Measurements from ENCODE around the gene RPS6KA2. TPM values are rescaled to one million over a fixed set of nuclear protein-coding genes. Genes with fewer than 3 reads are reported as not detected.

RPS6KA2 gene
- total RNA-seq, 3 donors from 2014 or later (not counting 1 experiment from before 2014, with no cell fraction given), result 2.8 to 4.5 (median 2.9) TPM

- Histone ChIP-seq H3K27ac (ENCODE audit: low read length) (no peak overlapping the region), H3K4me1 (ENCODE audit: control insufficient read depth, insufficient read depth, low read length) (no peaks in the 10 kb centered on the region), H3K4me3 (ENCODE audit: low read length) (no peak overlapping the region), H3K9me3 (ENCODE audit: control insufficient read depth, insufficient read depth, low read length) (no peaks in the 10 kb centered on the region), H3K36me3 (ENCODE audit: control insufficient read depth, insufficient read depth, low read length) (peaks cover 17% of the 10 kb centered on the region), H3K27me3 (ENCODE audit: control insufficient read depth, insufficient read depth, low read length) (no peaks in the 10 kb centered on the region)
- H3K4me3 Mint-ChIP-seq, result no peak overlapping the region
- H3K27ac Mint-ChIP-seq, result no peak overlapping the region
- whole genome bisulfite sequencing (ENCODE audit: insufficient coverage), result 89% methylated on average over 2 of the region's 3 CpGs
- no peak for TF ChIP-seq CTCF (IDR thresholded peaks at IDR 0.05)
- ATAC-seq (no peak), DNase-seq (no peak)
- no peaks in the 10 kb centered on the region for H3K9me3 Mint-ChIP-seq
- H3K36me3 Mint-ChIP-seq, result no peaks in the 10 kb centered on the region
- H3K4me1 Mint-ChIP-seq, result no peaks in the 10 kb centered on the region
- intact Hi-C loops (cut with micrococcal nuclease), result no loop called here
- no peaks in the 10 kb centered on the region for H3K27me3 Mint-ChIP-seq (ENCODE audit: low read depth in 2 of 2)
Measured at GRCh38 chr6:166369782-166370181, 257.3 kb downstream of the RPS6KA2 start.

- no peak for TF ChIP-seq CTCF (IDR thresholded peaks at IDR 0.05)
- ATAC-seq, result no peak
- Histone ChIP-seq H3K27me3 (ENCODE audit: control insufficient read depth, insufficient read depth, low read length) (no peaks in the 10 kb centered on the region), H3K27ac (ENCODE audit: low read length) (no peak overlapping the region), H3K4me3 (ENCODE audit: low read length) (no peak overlapping the region), H3K4me1 (ENCODE audit: control insufficient read depth, insufficient read depth, low read length) (no peaks in the 10 kb centered on the region), H3K9me3 (ENCODE audit: control insufficient read depth, insufficient read depth, low read length) (no peaks in the 10 kb centered on the region), H3K36me3 (ENCODE audit: control insufficient read depth, insufficient read depth, low read length) (peaks cover 29% of the 10 kb centered on the region)
- Mint-ChIP-seq H3K4me3 (no peak overlapping the region), H3K27ac (no peak overlapping the region), H3K9me3 (no peaks in the 10 kb centered on the region), H3K27me3 (ENCODE audit: low read depth in 2 of 2) (no peaks in the 10 kb centered on the region), H3K4me1 (no peaks in the 10 kb centered on the region), H3K36me3 (peaks cover 7% of the 10 kb centered on the region)
- no peak for DNase-seq
- intact Hi-C loops (cut with micrococcal nuclease), result no loop called here
- 95% methylated on average over 3 of the region's 3 CpGs for WGBS (ENCODE audit: insufficient coverage)
Measured at GRCh38 chr6:166366921-166367320, 260.1 kb downstream of the RPS6KA2 start.

GRCh38 chr6:166365806-166366205, 261.2 kb downstream of the RPS6KA2 start:
- no peak overlapping the region for H3K27ac Mint-ChIP-seq
- TF ChIP-seq CTCF (IDR thresholded peaks at IDR 0.05), result no peak
- Histone ChIP-seq H3K4me1 (ENCODE audit: control insufficient read depth, insufficient read depth, low read length) (no peaks in the 10 kb centered on the region), H3K9me3 (ENCODE audit: control insufficient read depth, insufficient read depth, low read length) (no peaks in the 10 kb centered on the region), H3K27ac (ENCODE audit: low read length) (no peak overlapping the region), H3K36me3 (ENCODE audit: control insufficient read depth, insufficient read depth, low read length) (peaks cover 29% of the 10 kb centered on the region), H3K4me3 (ENCODE audit: low read length) (no peak overlapping the region), H3K27me3 (ENCODE audit: control insufficient read depth, insufficient read depth, low read length) (no peaks in the 10 kb centered on the region)
- DNase-seq (no peak), ATAC-seq (no peak)
- WGBS (ENCODE audit: insufficient coverage), result 95% methylated on average over 6 of the region's 6 CpGs
- H3K27me3 Mint-ChIP-seq (ENCODE audit: low read depth in 2 of 2), result no peaks in the 10 kb centered on the region
- peaks cover 7% of the 10 kb centered on the region for H3K36me3 Mint-ChIP-seq
- no peak overlapping the region for H3K4me3 Mint-ChIP-seq
- H3K4me1 Mint-ChIP-seq, result no peaks in the 10 kb centered on the region
- intact Hi-C loops (cut with micrococcal nuclease), result no loop called here
- H3K9me3 Mint-ChIP-seq, result no peaks in the 10 kb centered on the region

- no peaks in the 10 kb centered on the region for H3K27me3 ChIP-seq (ENCODE audit: control insufficient read depth, insufficient read depth, low read length)
- intact Hi-C loops (cut with micrococcal nuclease), result no loop called here
- no peak overlapping the region for H3K27ac ChIP-seq (ENCODE audit: low read length)
- Mint-ChIP-seq H3K4me3 (no peak overlapping the region), H3K27me3 (ENCODE audit: low read depth in 2 of 2) (peaks cover 0 to 1% of the 10 kb centered on the region in 2 donors), H3K36me3 (peaks cover 7% of the 10 kb centered on the region), H3K9me3 (no peaks in the 10 kb centered on the region), H3K27ac (no peak overlapping the region), H3K4me1 (no peaks in the 10 kb centered on the region)
- peaks cover 29% of the 10 kb centered on the region for H3K36me3 ChIP-seq (ENCODE audit: control insufficient read depth, insufficient read depth, low read length)
- H3K4me1 ChIP-seq (ENCODE audit: control insufficient read depth, insufficient read depth, low read length), result no peaks in the 10 kb centered on the region
- 83% methylated on average over 1 of the region's 2 CpGs for WGBS (ENCODE audit: insufficient coverage)
- no peak for ATAC-seq
- no peaks in the 10 kb centered on the region for H3K9me3 ChIP-seq (ENCODE audit: control insufficient read depth, insufficient read depth, low read length)
- TF ChIP-seq CTCF (IDR thresholded peaks at IDR 0.05), result no peak
- H3K4me3 ChIP-seq (ENCODE audit: low read length), result no peak overlapping the region
- no peak for DNase-seq
Measured at GRCh38 chr6:166365221-166365620, 261.8 kb downstream of the RPS6KA2 start.

Measured in natural killer cell (primary cell).